HL-60/S4 (cell line): ENCODE measurements around the gene POU2F3.

ENCODE experiments used
- in situ Hi-C: fragments of 300-500 bp; cut with MboI; formaldehyde crosslinking; loops from 2 replicates; pipeline ENCODE4 v1.14.3; 2022; ENCODE audit warnings: low sequenced_read_pairs

POU2F3 gene

GRCh38 chr11:120281143-120281795, 41.3 kb downstream of the POU2F3 start:
- in situ Hi-C loops = no loop called here

- in situ Hi-C loops = no loop called here
These were observed 43.2 kb downstream of the POU2F3 start for GRCh38 chr11:120283124-120283523.

- in situ Hi-C loops = no loop called here
These were observed 44.3 kb downstream of the POU2F3 start for GRCh38 chr11:120284272-120284671.

- in situ Hi-C loops = no loop called here
These were observed 45.3 kb downstream of the POU2F3 start for GRCh38 chr11:120285256-120285655.

- in situ Hi-C loops = no loop called here
These were observed 48.1 kb downstream of the POU2F3 start for GRCh38 chr11:120288021-120288420.

- in situ Hi-C loops = no loop called here
These were observed 49.5 kb downstream of the POU2F3 start for GRCh38 chr11:120289426-120289825.

- in situ Hi-C loops = no loop called here
These were observed 51.0 kb downstream of the POU2F3 start for GRCh38 chr11:120290956-120291355.

- in situ Hi-C loops = no loop called here
These were observed 53.3 kb downstream of the POU2F3 start for GRCh38 chr11:120293038-120293800.

GRCh38 chr11:120294096-120294495, 54.2 kb downstream of the POU2F3 start:
- in situ Hi-C loops = no loop called here

- in situ Hi-C loops = loop anchor here (5.0 kb wide), 1 partner anchor 123 kb away; no protein-coding TSS in a partner anchor
These were observed 55.2 kb downstream of the POU2F3 start for GRCh38 chr11:120295099-120295498.

GRCh38 chr11:120296554-120296953, 56.6 kb downstream of the POU2F3 start:
- in situ Hi-C loops = loop anchor here (5.0 kb wide), 1 partner anchor 124 kb away; no protein-coding TSS in a partner anchor

- in situ Hi-C loops = loop anchor here (5.0 kb wide), 1 partner anchor 126 kb away; no protein-coding TSS in a partner anchor
These were observed 58.5 kb downstream of the POU2F3 start for GRCh38 chr11:120298461-120298860.

- in situ Hi-C loops = no loop called here
These were observed 62.3 kb downstream of the POU2F3 start for GRCh38 chr11:120302001-120302805.

GRCh38 chr11:120303004-120303637, 63.2 kb downstream of the POU2F3 start:
- in situ Hi-C loops = no loop called here

GRCh38 chr11:120304526-120304925, 64.6 kb downstream of the POU2F3 start:
- in situ Hi-C loops = no loop called here

GRCh38 chr11:120305286-120305685, 65.3 kb downstream of the POU2F3 start:
- in situ Hi-C loops = no loop called here

- in situ Hi-C loops = no loop called here
These were observed 66.7 kb downstream of the POU2F3 start for GRCh38 chr11:120306519-120307242.

GRCh38 chr11:120307476-120307875, 67.5 kb downstream of the POU2F3 start:
- in situ Hi-C loops = no loop called here

GRCh38 chr11:120308081-120308480, 68.1 kb downstream of the POU2F3 start:
- in situ Hi-C loops = no loop called here

- in situ Hi-C loops = no loop called here
These were observed 70.9 kb downstream of the POU2F3 start for GRCh38 chr11:120310870-120311269.
